ENCODE data around the gene HBEGF. TPM values are rescaled to one million over a fixed set of nuclear protein-coding genes. Genes with fewer than 3 reads are reported as not detected.
A peak's percentile ranks its signal among the peaks of the same experiment; 100 is the strongest.

The HBEGF gene
- total RNA-seq, 1 donor, result 2.5 TPM

DNA sequence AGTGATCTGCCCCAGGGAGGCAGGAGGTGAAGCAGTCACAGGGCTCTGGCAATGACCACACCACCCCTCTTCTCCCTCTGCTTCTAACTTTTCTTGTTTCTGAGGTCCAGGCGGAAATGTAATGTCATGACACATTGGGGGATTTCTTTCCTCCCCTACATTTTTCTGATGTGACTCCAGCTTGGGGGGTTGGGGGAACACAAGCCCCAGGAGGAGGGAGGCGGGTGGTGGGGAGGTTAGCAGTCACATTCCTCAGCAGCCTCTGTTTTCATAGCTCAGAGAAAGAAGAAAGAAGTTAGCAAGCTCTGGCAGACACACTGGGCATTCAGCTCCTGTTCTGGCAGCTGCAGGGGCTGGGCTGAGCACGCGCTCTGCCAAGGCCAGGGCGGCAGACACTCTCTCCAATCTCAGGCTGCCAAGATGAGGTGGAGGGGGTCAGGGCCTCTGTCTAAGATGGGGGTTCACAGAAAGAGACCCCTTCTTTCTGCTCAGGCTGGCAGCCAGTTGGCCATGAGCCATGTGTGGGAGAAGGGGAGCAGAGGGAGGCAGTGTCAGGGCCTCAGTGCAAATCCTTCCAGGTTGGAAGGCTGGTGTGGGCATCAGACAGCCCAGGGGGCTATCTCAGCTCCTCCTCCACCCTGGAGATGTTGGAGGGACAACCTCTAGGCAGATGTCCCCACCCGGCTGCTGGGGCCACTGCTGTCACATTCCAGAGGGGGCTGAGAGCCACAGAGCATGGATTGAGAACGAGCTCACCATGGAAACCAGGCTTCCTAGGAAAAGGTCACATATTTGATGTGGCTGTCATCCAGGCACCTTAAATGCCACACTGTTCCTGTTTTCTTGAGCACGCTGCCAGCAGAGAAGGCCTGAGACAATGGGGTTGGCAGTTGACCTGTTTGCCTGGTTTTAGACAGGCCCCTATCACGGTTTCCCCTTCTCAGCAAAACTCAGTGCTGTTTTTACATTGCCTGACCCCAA is 23.4 kb downstream of the HBEGF start:
- peak; percentile 92 for DNase-seq (ENCODE audit: insufficient read length, low spot score, missing footprints)
- Histone ChIP-seq H3K79me2 (ENCODE audit: insufficient read depth, low read length) (no peaks in the 10 kb centered on the region), H3K27ac (ENCODE audit: low read depth, low read length) (peak overlapping the region; percentile 82), H2AFZ (ENCODE audit: low read length) (peak overlapping the region; percentile 13), H3K4me2 (ENCODE audit: insufficient read depth, low read length) (peak overlapping the region; percentile 61), H3K4me1 (ENCODE audit: insufficient read depth, low read length) (peaks cover 49% of the 10 kb centered on the region), H3K36me3 (ENCODE audit: insufficient read depth, low read length) (no peaks in the 10 kb centered on the region), H3K9me3 (ENCODE audit: low read depth, low read length) (no peaks in the 10 kb centered on the region), H3K4me3 (ENCODE audit: insufficient read depth, low read length) (peak overlapping the region; percentile 39), H3K27me3 (ENCODE audit: insufficient read depth, low read length) (no peaks in the 10 kb centered on the region), H4K20me1 (ENCODE audit: insufficient read depth, low read length) (no peaks in the 10 kb centered on the region)
- TF ChIP-seq, protein P1, sequence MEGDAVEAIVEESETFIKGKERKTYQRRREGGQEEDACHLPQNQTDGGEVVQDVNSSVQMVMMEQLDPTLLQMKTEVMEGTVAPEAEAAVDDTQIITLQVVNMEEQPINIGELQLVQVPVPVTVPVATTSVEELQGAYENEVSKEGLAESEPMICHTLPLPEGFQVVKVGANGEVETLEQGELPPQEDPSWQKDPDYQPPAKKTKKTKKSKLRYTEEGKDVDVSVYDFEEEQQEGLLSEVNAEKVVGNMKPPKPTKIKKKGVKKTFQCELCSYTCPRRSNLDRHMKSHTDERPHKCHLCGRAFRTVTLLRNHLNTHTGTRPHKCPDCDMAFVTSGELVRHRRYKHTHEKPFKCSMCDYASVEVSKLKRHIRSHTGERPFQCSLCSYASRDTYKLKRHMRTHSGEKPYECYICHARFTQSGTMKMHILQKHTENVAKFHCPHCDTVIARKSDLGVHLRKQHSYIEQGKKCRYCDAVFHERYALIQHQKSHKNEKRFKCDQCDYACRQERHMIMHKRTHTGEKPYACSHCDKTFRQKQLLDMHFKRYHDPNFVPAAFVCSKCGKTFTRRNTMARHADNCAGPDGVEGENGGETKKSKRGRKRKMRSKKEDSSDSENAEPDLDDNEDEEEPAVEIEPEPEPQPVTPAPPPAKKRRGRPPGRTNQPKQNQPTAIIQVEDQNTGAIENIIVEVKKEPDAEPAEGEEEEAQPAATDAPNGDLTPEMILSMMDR (IDR thresholded peaks at IDR 0.05; ENCODE audit: extremely low read depth, low read depth, low read length), result no peak

DNA sequence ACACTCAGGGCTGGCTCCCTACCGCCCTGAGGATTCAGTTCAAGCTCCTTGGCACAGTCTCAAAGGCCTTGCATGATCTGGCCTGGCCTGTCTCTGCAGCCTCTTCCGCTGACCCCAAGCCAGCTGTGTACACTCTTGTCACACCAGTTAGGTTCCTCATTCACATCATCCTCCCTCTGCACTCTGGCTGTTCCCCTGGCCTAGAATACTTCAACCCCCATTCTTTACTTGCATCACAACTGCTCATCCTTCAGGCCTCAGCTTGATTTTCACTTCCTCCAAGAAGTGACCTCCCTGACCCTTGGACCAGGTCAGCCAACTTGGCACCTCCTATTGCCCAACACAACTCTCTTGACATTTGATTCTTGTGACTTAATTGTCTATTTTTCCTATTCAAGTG is 24.6 kb downstream of the HBEGF start:
- no peaks in the 10 kb centered on the region for H3K9me3 ChIP-seq (ENCODE audit: low read depth, low read length)
- no peaks in the 10 kb centered on the region for H3K79me2 ChIP-seq (ENCODE audit: insufficient read depth, low read length)
- H3K36me3 ChIP-seq (ENCODE audit: insufficient read depth, low read length), result no peaks in the 10 kb centered on the region
- H2AFZ ChIP-seq (ENCODE audit: low read length), result no peak overlapping the region
- H4K20me1 ChIP-seq (ENCODE audit: insufficient read depth, low read length), result no peaks in the 10 kb centered on the region
- no peaks in the 10 kb centered on the region for H3K27me3 ChIP-seq (ENCODE audit: insufficient read depth, low read length)
- TF ChIP-seq, protein P1 (IDR thresholded peaks at IDR 0.05; ENCODE audit: extremely low read depth, low read depth, low read length), result no peak
- no peak overlapping the region for H3K27ac ChIP-seq (ENCODE audit: low read depth, low read length)
- no peak overlapping the region for H3K4me2 ChIP-seq (ENCODE audit: insufficient read depth, low read length)
- no peak for DNase-seq (ENCODE audit: insufficient read length, low spot score, missing footprints)
- peaks cover 47% of the 10 kb centered on the region for H3K4me1 ChIP-seq (ENCODE audit: insufficient read depth, low read length)
- no peak overlapping the region for H3K4me3 ChIP-seq (ENCODE audit: insufficient read depth, low read length)

DNA sequence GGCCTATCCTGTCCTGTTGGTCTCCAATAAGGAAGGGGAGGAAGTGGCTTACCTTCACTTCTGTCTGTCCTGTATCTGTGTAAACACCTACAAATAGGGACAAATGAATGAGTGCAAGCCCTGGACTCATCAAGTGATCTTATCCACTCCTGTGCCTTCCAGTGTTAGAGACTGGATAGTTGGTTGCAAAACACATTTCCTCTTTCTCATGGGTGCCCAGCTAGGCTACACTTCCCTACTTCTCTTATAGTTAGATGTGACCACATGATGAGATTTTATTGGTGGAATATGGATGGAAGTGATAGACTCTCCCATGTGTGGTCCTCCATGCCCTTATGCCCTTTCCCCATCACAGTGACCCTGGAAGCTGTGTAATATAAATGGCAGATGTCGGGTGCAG is 26.6 kb downstream of the HBEGF start:
- Histone ChIP-seq H3K79me2 (ENCODE audit: insufficient read depth, low read length) (no peaks in the 10 kb centered on the region), H3K4me1 (ENCODE audit: insufficient read depth, low read length) (peaks cover 41% of the 10 kb centered on the region), H3K4me3 (ENCODE audit: insufficient read depth, low read length) (no peak overlapping the region), H3K4me2 (ENCODE audit: insufficient read depth, low read length) (no peak overlapping the region), H3K36me3 (ENCODE audit: insufficient read depth, low read length) (no peaks in the 10 kb centered on the region), H2AFZ (ENCODE audit: low read length) (no peak overlapping the region), H3K27me3 (ENCODE audit: insufficient read depth, low read length) (no peaks in the 10 kb centered on the region), H3K9me3 (ENCODE audit: low read depth, low read length) (no peaks in the 10 kb centered on the region), H3K27ac (ENCODE audit: low read depth, low read length) (no peak overlapping the region), H4K20me1 (ENCODE audit: insufficient read depth, low read length) (no peaks in the 10 kb centered on the region)
- no peak for DNase-seq (ENCODE audit: insufficient read length, low spot score, missing footprints)
- TF ChIP-seq, protein P1 (IDR thresholded peaks at IDR 0.05; ENCODE audit: extremely low read depth, low read depth, low read length), result no peak

DNA sequence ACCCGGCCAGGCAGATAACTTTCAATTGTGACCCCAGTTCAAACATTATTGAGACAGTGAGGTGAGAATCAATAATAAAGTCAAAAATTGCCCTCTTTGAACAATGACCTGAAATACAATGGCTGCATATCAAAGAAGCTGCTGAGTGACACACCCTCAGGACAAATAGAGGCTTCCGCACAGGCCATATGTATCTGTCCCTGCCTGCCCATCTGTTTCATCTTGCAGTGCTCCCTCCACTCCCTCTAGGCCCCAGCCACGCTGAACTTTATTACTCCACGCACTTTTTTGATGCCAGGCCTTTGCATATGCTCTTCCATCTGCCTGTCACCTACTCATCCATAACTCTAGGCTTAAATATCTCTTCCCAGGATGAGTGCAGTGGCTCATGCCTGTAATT is 27.6 kb downstream of the HBEGF start:
- TF ChIP-seq, protein P1 (IDR thresholded peaks at IDR 0.05; ENCODE audit: extremely low read depth, low read depth, low read length), result no peak
- H2AFZ ChIP-seq (ENCODE audit: low read length), result no peak overlapping the region

More for the DNA sequence above, 27.6 kb downstream of the HBEGF start:
- H3K4me1 ChIP-seq (ENCODE audit: insufficient read depth, low read length), result peaks cover 33% of the 10 kb centered on the region
- no peaks in the 10 kb centered on the region for H4K20me1 ChIP-seq (ENCODE audit: insufficient read depth, low read length)
- H3K9me3 ChIP-seq (ENCODE audit: low read depth, low read length), result no peaks in the 10 kb centered on the region
- H3K79me2 ChIP-seq (ENCODE audit: insufficient read depth, low read length), result no peaks in the 10 kb centered on the region
- no peak overlapping the region for H3K4me3 ChIP-seq (ENCODE audit: insufficient read depth, low read length)
- no peak overlapping the region for H3K27ac ChIP-seq (ENCODE audit: low read depth, low read length)
- no peaks in the 10 kb centered on the region for H3K27me3 ChIP-seq (ENCODE audit: insufficient read depth, low read length)
- DNase-seq (ENCODE audit: insufficient read length, low spot score, missing footprints), result no peak
- no peaks in the 10 kb centered on the region for H3K36me3 ChIP-seq (ENCODE audit: insufficient read depth, low read length)
- H3K4me2 ChIP-seq (ENCODE audit: insufficient read depth, low read length), result no peak overlapping the region

All from osteoblast (primary cell).